Endothelial cell of umbilical vein (primary cell): Measurements from ENCODE around the gene INMT. TPM values are rescaled to one million over a fixed set of nuclear protein-coding genes. Genes with fewer than 3 reads are reported as not detected.

Experiments used
- BruUV-seq: library from RNA; stranded (reverse); fragments of 400-500 nt; replicated peaks from 2 replicates; lab custom pipeline; 2021; lab: Mats Ljungman, UMichigan
- CTCF ChIA-PET: fragments of 300-600, 350-600 bp; sonication (Branson Sonifier 250); formaldehyde crosslinking; loops from one replicate; lab custom pipeline; 2021; ENCODE audit warnings: antibody characterized with exemption, inconsistent platforms; lab: Charles Lee
- POLR2A ChIA-PET: fragments of 300-600, 350-600 bp; sonication (Branson Sonifier 250); formaldehyde crosslinking; loops from one replicate; lab custom pipeline; 2021; ENCODE audit warnings: antibody characterized with exemption, inconsistent platforms; lab: Charles Lee
- DNase-seq: peaks from one replicate; pipeline ENCODE4 v3.0.0-alpha.2; 2011; ENCODE audit warnings: low read depth, low spot score
- FAIRE-seq: peaks from 2 replicates; lab custom pipeline; 2011; peaks lifted over from hg19 to GRCh38; lab: Jason Lieb, UNC
- H2AFZ ChIP-seq: 2 replicates; pipeline ENCODE4 v1.6.0; 2012; ENCODE audit warnings: low read depth, low read length, control low read depth, inconsistent platforms
- H3K27ac ChIP-seq: 2 replicates; pipeline ENCODE4 v1.5.1; 2011; ENCODE audit warnings: low read depth, mild to moderate bottlenecking, control low read depth, low read length, moderate library complexity; ENCODE audit not compliant: insufficient read depth
- H3K27me3 ChIP-seq, 2 experiments: 2 replicates each; pipeline versions ENCODE4 v1.6.0 to v1.6.1; 2011; ENCODE audit warnings: low read length in 2 of 2, mixed read lengths in 1 of 2; ENCODE audit not compliant: control insufficient read depth in 2 of 2, insufficient read depth in 2 of 2
- H3K36me3 ChIP-seq, 2 experiments: 2 replicates in 1 of 2; 3 replicates in 1 of 2; pipeline ENCODE4 v1.5.1; 2011; ENCODE audit warnings: low read length in 2 of 2, mild to moderate bottlenecking in 1 of 2, moderate library complexity in 1 of 2; ENCODE audit not compliant: control insufficient read depth in 2 of 2, insufficient read depth in 2 of 2; ENCODE audit errors: extremely low read depth in 1 of 2
- H3K4me1 ChIP-seq: 3 replicates; pipeline ENCODE4 v1.5.1; 2011; ENCODE audit warnings: mild to moderate bottlenecking, low read length; ENCODE audit not compliant: control insufficient read depth, insufficient read depth; ENCODE audit errors: extremely low read depth
- H3K4me2 ChIP-seq: 2 replicates; pipeline ENCODE4 v1.6.1; 2011; ENCODE audit warnings: low read length, control low read depth, mixed read lengths; ENCODE audit not compliant: insufficient read depth
- H3K4me3 ChIP-seq, 3 experiments: fragments of 200-600 bp in 1 of 3; sonication (generic), shearing (Covaris generic) in 1 of 3; replicated peaks in 1 of 3; 2 replicates each; pipeline ENCODE4 v1.5.1; 2011 to 2016; ENCODE audit warnings: control low read depth in 3 of 3, low read length in 3 of 3, mild to moderate bottlenecking in 2 of 3, inconsistent platforms in 1 of 3, low read depth in 1 of 3, moderate library complexity in 1 of 3; ENCODE audit not compliant: insufficient read depth in 1 of 3
- H3K79me2 ChIP-seq: 2 replicates; pipeline ENCODE4 v1.6.0; 2012; ENCODE audit warnings: low read length, inconsistent platforms; ENCODE audit not compliant: control insufficient read depth, insufficient read depth
- H3K9ac ChIP-seq: replicated peaks from 2 replicates; pipeline ENCODE3; 2011; ENCODE audit warnings: low read length, control low read depth; ENCODE audit not compliant: insufficient read depth; ENCODE audit errors: extremely low read depth
- H3K9me1 ChIP-seq: replicated peaks from 3 replicates; pipeline ENCODE4 v1.6.0; 2011; ENCODE audit warnings: mild to moderate bottlenecking, low read length; ENCODE audit not compliant: control insufficient read depth, insufficient read depth; ENCODE audit errors: extremely low read depth
- H3K9me3 ChIP-seq: replicated peaks from 2 replicates; pipeline ENCODE4 v1.5.1; 2012; ENCODE audit warnings: low read length, inconsistent platforms; ENCODE audit not compliant: control insufficient read depth, insufficient read depth
- H4K20me1 ChIP-seq: replicated peaks from 2 replicates; pipeline ENCODE3; 2011; ENCODE audit warnings: mild to moderate bottlenecking, low read length; ENCODE audit not compliant: control insufficient read depth, insufficient read depth; ENCODE audit errors: extremely low read depth
- CTCF ChIP-seq, 2 donors: IDR thresholded peaks; 1 replicate in 1 of 2; 2 replicates in 1 of 2; pipeline ENCODE4 v1.5.1; 2011; ENCODE audit warnings: low read length in 2 of 2, mild to moderate bottlenecking in 2 of 2, moderate library complexity in 2 of 2, control low read depth in 1 of 2, inconsistent platforms in 1 of 2, low read depth in 1 of 2; ENCODE audit not compliant: insufficient read depth in 1 of 2; ENCODE audit errors: extremely low read depth in 1 of 2
- EZH2 ChIP-seq: IDR thresholded peaks from 2 replicates; pipeline ENCODE4 v1.6.1; 2012; ENCODE audit warnings: borderline replicate concordance, low read depth, mild to moderate bottlenecking, moderate library complexity, low read length, inconsistent platforms; ENCODE audit not compliant: severe bottlenecking
- FOS ChIP-seq: IDR thresholded peaks from 2 replicates; pipeline ENCODE4 v1.6.1; 2011; ENCODE audit warnings: mild to moderate bottlenecking, low read length, moderate library complexity, borderline replicate concordance; ENCODE audit not compliant: insufficient read depth
- GATA2 ChIP-seq: IDR thresholded peaks from 2 replicates; pipeline ENCODE4 v1.7.0; 2011; ENCODE audit warnings: low read depth, mild to moderate bottlenecking, moderate library complexity, mixed read lengths, low read length; ENCODE audit not compliant: insufficient read length, insufficient read depth
- JUN ChIP-seq: IDR thresholded peaks from 2 replicates; pipeline ENCODE4 v1.6.1; 2011; ENCODE audit warnings: borderline replicate concordance, low read depth; ENCODE audit not compliant: insufficient read length, insufficient read depth
- MAX ChIP-seq: IDR thresholded peaks from 2 replicates; pipeline ENCODE4 v1.6.1; 2011; ENCODE audit not compliant: insufficient read depth, insufficient read length
- MYC ChIP-seq: IDR thresholded peaks from one replicate; pipeline ENCODE4 v1.6.1; 2011; ENCODE audit warnings: mild to moderate bottlenecking, low read depth, low read length
- POLR2A ChIP-seq: IDR thresholded peaks from 2 replicates; pipeline ENCODE4 v1.6.1; 2012; ENCODE audit warnings: low read depth, mild to moderate bottlenecking, control low read depth, low read length
- POLR2AphosphoS5 ChIP-seq: IDR thresholded peaks from 2 replicates; pipeline ENCODE4 v1.6.1; 2012; ENCODE audit warnings: low read depth, mild to moderate bottlenecking, control low read depth, low read length, moderate library complexity; ENCODE audit not compliant: insufficient read depth
- dilution Hi-C: fragments of 300-500 bp; cut with MboI; formaldehyde crosslinking; loops from one replicate; pipeline ENCODE4 v1.15.0; 2019; ENCODE audit warnings: low sequenced_read_pairs; ENCODE audit not compliant: extremely low pct_ligation_motif_present
- intact Hi-C: fragments of 100-400 bp; cut with micrococcal nuclease; formaldehyde crosslinking; loops from one replicate; pipeline ENCODE4 v1.10.0; 2022
- polyA plus RNA-seq, 4 experiments: library from polyadenylated mRNA; depleted of rRNA in 3 of 4; stranded (reverse) in 3 of 4; unstranded in 1 of 4; fragments of >200 nt; gene quantifications; 2 replicates each; pipeline versions ENCODE4 v1.2.1 to v1.2.3, GENCODE V29; 2011 to 2012; ENCODE audit warnings: missing spikeins in 1 of 4
- total RNA-seq: library from RNA; stranded (reverse); gene quantifications from 2 replicates; pipeline ENCODE4 v1.2.3, GENCODE V29; 2021

INMT gene
- total and polyA plus RNA-seq, 2 donors (not counting 3 experiments of a cell fraction or from before 2014, with no cell fraction given) = not detected

GRCh38 chr7:30733691-30734090, 18.2 kb upstream of the INMT start:
- intact Hi-C loops = no loop called here
- CTCF ChIA-PET = no interaction called here

More at GRCh38 chr7:30733691-30734090, 18.2 kb upstream of the INMT start:
- Histone ChIP-seq H3K4me1 (no peaks in the 10 kb centered on the region), H2AFZ (no peak overlapping the region), H3K9ac (no peak overlapping the region), H3K27ac (no peak overlapping the region), H3K9me1 (no peaks in the 10 kb centered on the region), H3K9me3 (no peaks in the 10 kb centered on the region), H4K20me1 (no peaks in the 10 kb centered on the region), H3K27me3 (peaks cover 5 to 14% of the 10 kb centered on the region in 2 experiments), H3K4me3 (no peak overlapping the region), H3K36me3 (no peaks in the 10 kb centered on the region), H3K4me2 (no peak overlapping the region), H3K79me2 (no peaks in the 10 kb centered on the region)
- no peak for DNase-seq
- no peak for FAIRE-seq
- no TSS peak for BruUV-seq
- dilution Hi-C loops = no loop called here
- TF ChIP-seq MAX = no peak
- TF ChIP-seq POLR2AphosphoS5 = no peak
- no peak for TF ChIP-seq JUN
- TF ChIP-seq EZH2 = no peak
- no peak for TF ChIP-seq MYC
- TF ChIP-seq CTCF (IDR thresholded peaks at IDR 0.05; ENCODE audit: extremely low read depth in 1 of 2, insufficient read depth in 1 of 2, low read depth in 1 of 2, low read length in 2 of 2) = no peak
- no peak for TF ChIP-seq GATA2
- TF ChIP-seq POLR2A = no peak
- TF ChIP-seq FOS = no peak
- POLR2A ChIA-PET = no interaction called here
